Measurements from ENCODE around the gene KCNJ11. TPM values are rescaled to one million over a fixed set of nuclear protein-coding genes. Genes with fewer than 3 reads are reported as not detected.

Gene KCNJ11
- total and polyA plus RNA-seq, 2 of the 8 experiments (the other 6 are each of a cell fraction or from before 2014, with no cell fraction given) = 3.8 to 6.3 TPM

DNA sequence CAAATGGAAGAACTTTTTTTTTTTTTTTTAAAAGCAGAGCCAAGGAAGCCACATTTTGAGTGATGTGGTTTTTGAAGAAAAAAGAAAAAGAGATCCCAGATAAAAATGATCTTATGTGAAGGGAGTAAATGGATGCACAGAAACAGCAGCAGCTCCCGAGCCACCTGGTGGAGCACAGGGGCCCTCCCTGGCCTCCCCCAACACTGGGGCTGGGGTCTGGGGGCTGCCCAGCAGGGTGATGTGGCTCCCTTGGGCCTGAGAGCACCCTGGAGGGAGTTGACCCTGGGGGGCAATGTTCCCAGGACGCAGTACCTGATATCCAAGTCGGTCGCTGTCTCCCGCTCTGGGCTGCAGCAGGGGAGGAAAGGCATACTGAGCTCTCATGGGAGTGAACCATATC, 26.5 kb upstream of the KCNJ11 start (continued):
- TF ChIP-seq, protein P1, sequence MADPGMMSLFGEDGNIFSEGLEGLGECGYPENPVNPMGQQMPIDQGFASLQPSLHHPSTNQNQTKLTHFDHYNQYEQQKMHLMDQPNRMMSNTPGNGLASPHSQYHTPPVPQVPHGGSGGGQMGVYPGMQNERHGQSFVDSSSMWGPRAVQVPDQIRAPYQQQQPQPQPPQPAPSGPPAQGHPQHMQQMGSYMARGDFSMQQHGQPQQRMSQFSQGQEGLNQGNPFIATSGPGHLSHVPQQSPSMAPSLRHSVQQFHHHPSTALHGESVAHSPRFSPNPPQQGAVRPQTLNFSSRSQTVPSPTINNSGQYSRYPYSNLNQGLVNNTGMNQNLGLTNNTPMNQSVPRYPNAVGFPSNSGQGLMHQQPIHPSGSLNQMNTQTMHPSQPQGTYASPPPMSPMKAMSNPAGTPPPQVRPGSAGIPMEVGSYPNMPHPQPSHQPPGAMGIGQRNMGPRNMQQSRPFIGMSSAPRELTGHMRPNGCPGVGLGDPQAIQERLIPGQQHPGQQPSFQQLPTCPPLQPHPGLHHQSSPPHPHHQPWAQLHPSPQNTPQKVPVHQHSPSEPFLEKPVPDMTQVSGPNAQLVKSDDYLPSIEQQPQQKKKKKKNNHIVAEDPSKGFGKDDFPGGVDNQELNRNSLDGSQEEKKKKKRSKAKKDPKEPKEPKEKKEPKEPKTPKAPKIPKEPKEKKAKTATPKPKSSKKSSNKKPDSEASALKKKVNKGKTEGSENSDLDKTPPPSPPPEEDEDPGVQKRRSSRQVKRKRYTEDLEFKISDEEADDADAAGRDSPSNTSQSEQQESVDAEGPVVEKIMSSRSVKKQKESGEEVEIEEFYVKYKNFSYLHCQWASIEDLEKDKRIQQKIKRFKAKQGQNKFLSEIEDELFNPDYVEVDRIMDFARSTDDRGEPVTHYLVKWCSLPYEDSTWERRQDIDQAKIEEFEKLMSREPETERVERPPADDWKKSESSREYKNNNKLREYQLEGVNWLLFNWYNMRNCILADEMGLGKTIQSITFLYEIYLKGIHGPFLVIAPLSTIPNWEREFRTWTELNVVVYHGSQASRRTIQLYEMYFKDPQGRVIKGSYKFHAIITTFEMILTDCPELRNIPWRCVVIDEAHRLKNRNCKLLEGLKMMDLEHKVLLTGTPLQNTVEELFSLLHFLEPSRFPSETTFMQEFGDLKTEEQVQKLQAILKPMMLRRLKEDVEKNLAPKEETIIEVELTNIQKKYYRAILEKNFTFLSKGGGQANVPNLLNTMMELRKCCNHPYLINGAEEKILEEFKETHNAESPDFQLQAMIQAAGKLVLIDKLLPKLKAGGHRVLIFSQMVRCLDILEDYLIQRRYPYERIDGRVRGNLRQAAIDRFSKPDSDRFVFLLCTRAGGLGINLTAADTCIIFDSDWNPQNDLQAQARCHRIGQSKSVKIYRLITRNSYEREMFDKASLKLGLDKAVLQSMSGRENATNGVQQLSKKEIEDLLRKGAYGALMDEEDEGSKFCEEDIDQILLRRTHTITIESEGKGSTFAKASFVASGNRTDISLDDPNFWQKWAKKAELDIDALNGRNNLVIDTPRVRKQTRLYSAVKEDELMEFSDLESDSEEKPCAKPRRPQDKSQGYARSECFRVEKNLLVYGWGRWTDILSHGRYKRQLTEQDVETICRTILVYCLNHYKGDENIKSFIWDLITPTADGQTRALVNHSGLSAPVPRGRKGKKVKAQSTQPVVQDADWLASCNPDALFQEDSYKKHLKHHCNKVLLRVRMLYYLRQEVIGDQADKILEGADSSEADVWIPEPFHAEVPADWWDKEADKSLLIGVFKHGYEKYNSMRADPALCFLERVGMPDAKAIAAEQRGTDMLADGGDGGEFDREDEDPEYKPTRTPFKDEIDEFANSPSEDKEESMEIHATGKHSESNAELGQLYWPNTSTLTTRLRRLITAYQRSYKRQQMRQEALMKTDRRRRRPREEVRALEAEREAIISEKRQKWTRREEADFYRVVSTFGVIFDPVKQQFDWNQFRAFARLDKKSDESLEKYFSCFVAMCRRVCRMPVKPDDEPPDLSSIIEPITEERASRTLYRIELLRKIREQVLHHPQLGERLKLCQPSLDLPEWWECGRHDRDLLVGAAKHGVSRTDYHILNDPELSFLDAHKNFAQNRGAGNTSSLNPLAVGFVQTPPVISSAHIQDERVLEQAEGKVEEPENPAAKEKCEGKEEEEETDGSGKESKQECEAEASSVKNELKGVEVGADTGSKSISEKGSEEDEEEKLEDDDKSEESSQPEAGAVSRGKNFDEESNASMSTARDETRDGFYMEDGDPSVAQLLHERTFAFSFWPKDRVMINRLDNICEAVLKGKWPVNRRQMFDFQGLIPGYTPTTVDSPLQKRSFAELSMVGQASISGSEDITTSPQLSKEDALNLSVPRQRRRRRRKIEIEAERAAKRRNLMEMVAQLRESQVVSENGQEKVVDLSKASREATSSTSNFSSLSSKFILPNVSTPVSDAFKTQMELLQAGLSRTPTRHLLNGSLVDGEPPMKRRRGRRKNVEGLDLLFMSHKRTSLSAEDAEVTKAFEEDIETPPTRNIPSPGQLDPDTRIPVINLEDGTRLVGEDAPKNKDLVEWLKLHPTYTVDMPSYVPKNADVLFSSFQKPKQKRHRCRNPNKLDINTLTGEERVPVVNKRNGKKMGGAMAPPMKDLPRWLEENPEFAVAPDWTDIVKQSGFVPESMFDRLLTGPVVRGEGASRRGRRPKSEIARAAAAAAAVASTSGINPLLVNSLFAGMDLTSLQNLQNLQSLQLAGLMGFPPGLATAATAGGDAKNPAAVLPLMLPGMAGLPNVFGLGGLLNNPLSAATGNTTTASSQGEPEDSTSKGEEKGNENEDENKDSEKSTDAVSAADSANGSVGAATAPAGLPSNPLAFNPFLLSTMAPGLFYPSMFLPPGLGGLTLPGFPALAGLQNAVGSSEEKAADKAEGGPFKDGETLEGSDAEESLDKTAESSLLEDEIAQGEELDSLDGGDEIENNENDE (IDR thresholded peaks at IDR 0.05; ENCODE audit: insufficient replicate concordance, low read length) = no peak
- no peak for TF ChIP-seq BACH1 (IDR thresholded peaks at IDR 0.05; ENCODE audit: low read length)
